ENCODE results near the gene SLX9. TPM values are rescaled to one million over a fixed set of nuclear protein-coding genes. Genes with fewer than 3 reads are reported as not detected.

SLX9 gene
- total RNA-seq, 4 donors from 2014 or later, result 11.9 to 26.2 (median 16.1) TPM

DNA sequence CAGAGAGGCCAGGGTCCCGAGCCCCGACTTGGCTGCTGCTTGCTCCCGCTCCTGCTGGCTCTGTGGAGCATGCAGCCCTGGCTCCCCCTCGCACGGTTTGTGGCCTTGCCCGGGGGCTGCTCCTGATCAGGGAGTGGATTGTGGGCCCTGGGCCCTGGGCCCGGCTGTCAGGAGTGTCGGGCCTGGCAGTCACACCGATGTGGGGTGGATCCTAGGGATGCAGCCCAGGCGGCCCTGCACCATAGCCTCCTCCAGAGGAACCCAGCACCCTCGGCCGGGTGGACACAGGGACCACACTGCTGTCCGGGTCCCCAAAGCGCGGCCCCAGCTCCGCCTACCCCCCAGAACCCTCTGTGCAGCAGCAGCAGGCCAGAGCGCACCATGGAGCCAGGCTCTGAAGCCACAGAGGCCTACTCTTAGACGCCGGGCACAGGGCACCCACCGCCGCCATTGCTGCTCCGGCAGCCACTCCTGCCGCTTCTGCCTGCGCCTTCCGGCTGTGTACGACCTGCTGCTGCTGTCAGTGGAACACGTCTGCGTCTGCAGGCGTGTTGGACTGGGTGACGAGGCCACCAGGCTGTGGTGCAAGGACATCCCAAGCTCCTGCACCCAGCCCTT lies 9.4 kb downstream of the SLX9 start:
- ATAC-seq (ENCODE audit: low FRiP score) (no peak), DNase-seq (ENCODE audit: low spot score) (no peak)
- TF ChIP-seq, protein P1, sequence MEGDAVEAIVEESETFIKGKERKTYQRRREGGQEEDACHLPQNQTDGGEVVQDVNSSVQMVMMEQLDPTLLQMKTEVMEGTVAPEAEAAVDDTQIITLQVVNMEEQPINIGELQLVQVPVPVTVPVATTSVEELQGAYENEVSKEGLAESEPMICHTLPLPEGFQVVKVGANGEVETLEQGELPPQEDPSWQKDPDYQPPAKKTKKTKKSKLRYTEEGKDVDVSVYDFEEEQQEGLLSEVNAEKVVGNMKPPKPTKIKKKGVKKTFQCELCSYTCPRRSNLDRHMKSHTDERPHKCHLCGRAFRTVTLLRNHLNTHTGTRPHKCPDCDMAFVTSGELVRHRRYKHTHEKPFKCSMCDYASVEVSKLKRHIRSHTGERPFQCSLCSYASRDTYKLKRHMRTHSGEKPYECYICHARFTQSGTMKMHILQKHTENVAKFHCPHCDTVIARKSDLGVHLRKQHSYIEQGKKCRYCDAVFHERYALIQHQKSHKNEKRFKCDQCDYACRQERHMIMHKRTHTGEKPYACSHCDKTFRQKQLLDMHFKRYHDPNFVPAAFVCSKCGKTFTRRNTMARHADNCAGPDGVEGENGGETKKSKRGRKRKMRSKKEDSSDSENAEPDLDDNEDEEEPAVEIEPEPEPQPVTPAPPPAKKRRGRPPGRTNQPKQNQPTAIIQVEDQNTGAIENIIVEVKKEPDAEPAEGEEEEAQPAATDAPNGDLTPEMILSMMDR (IDR thresholded peaks at IDR 0.05), result no peak

DNA sequence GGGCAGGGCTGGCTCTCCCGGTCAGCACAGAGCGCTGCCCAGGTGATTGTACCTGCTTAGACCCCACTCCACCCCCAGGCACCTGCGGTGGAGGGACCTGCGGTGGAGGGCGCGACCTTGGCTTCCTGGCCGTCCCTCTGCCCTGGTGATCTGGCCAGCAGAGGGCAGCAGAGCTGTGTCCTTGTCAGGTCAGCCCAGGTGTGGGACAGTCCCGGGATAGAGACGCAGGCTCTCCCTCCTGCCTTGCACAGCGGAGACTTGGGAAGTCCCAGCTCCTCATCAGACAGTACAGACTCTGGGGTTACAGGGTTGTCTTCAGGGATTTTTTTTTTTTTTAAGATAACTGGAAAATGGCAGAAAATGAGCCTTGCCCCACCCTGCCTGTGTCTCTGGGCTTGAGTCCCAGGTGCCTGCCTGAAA lies 10.0 kb downstream of the SLX9 start:
- ATAC-seq (ENCODE audit: low FRiP score) (peak; percentile 79), DNase-seq (ENCODE audit: low spot score) (peak; percentile 98)
- TF ChIP-seq, protein P1 (IDR thresholded peaks at IDR 0.05), result peak in 1 of 3 donors; percentile 65

DNA sequence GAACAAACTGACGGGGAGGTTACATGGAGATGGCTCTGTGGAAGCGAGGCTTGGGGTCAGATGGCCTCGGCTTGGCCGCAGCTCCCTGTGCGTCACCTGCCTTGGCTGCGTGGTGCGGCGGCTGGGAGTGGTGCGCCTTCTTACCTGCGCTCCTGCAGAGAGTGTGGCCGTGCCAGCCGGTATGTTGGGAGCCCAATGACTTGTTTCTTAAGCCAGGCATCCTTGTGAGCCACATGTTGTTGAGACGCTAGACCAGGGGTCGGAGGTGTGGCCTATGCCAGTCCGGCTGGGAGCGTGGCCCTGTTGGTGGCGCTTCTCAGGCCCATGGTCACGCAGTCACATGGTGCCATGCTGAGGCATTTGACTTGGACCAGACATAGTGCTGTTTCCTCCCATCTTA lies 10.5 kb downstream of the SLX9 start:
- TF ChIP-seq, protein P1 (IDR thresholded peaks at IDR 0.05), result no peak
- no peak for ATAC-seq (ENCODE audit: low FRiP score)

GRCh38 chr21:44951186-44951915 lies 11.5 kb downstream of the SLX9 start:
- TF ChIP-seq, protein P1 (IDR thresholded peaks at IDR 0.05), result no peak
- ATAC-seq (ENCODE audit: low FRiP score) (no peak), DNase-seq (ENCODE audit: low spot score) (no peak)

More for the DNA sequence above, 10.5 kb downstream of the SLX9 start:
- DNase-seq (ENCODE audit: low spot score), result no peak

DNA sequence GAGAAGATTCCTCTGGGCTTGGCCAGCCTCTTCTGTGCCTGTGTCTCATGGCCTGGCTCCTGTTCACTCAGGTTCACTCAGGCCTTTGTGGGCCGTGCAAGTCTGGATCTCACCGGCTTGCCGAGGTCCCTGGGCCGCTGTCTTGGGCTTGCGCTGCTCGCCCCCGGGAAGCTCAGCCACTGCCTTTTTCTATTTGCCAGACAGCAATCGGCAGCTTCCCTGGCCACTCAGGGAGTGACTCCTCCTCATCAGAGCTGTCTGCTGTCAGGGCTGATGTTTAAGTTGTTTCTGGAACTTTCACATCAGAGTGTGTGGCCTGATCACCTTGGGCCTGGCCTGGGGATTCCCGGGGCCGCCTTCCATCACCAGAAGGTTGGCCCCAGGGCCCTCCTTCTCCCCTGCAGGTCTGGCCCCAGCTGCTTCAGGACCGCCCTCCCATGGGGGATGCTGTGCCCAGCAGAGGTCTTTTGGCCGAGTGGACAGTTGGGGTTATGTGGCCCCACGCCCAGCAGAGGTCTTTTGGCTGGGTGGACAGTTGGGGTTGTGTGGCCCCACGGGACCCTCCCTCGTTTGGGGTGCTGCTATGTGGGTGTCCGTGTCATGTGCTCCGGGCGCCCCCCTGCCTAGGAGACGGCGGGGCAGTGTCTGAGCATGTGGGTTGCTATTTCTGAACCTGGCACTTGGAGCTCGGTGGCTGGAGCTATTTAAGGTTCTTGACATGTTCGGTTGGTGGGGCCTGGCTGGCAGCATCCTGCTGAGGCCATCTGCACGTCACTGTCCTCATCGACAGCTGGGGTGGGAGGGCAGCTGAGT lies 12.5 kb downstream of the SLX9 start:
- TF ChIP-seq, protein P1 (IDR thresholded peaks at IDR 0.05), result no peak
- DNase-seq (ENCODE audit: low spot score) (no peak), ATAC-seq (ENCODE audit: low FRiP score) (no peak)

- DNase-seq (ENCODE audit: low spot score) (no peak), ATAC-seq (ENCODE audit: low FRiP score) (no peak)
- TF ChIP-seq, protein P1 (IDR thresholded peaks at IDR 0.05), result no peak
These were observed 13.2 kb downstream of the SLX9 start for GRCh38 chr21:44952929-44953627.

All from omental fat pad (tissue), 4 donors.